Pulmonary artery endothelial cell (primary cell): ENCODE measurements around the gene OGFR. TPM values are rescaled to one million over a fixed set of nuclear protein-coding genes. Genes with fewer than 3 reads are reported as not detected.

Experiments used
- DNase-seq: peaks from one replicate; pipeline ENCODE4 v3.0.0-alpha.2; 2011; ENCODE audit warnings: low read depth, low spot score
- total RNA-seq: library from RNA; depleted of rRNA; stranded (reverse); fragments of >200 nt; gene quantifications from 2 replicates; pipeline ENCODE4 v1.2.3, GENCODE V29; 2014

Gene OGFR
- total RNA-seq, 1 donor from 2014 or later = 39.5 TPM

DNA sequence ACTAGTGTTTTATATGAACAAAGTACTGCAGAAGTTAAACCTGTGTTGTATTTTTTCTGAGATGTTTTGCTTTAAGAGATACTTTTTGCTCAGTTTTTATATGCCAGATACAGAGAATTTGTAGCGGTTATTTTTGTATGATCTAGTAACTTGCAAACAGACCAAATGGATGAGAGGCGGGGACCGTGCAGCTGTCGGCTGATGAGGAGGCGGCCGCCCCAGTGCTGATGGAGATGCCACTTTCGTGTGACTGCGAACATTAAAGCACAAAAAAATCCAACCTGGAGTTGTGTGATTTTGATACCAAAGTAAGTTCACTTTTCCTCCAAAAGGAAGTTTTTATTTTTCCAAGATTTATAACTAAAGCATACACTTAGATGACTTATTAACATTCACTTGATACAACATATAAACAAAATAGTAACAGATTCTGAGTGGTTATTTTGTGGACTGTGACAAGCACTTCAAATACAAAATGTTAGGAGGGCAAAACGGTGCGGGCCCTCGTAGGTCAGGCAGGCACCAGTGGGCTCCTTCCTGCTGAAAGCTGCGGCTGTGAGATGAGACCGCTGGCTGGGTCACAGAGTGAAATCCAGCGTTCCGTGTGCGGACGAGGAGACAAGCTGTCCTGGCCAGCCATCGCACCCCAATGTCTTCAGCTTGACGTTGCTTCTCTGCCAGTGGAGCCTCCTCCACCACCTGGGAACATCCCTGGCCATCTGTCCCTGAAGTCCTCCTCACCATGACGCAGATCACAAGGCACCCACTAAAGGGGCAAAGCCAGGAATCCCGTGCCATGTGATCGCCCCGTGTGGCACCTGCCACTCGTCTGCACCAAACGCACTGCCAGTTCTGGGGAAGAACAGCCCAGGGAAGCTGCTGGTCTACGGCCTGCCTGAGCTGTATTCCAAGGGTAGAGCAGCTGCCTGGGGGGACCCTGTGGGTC, 4.0 kb upstream of the OGFR start:
- no peak for DNase-seq

DNA sequence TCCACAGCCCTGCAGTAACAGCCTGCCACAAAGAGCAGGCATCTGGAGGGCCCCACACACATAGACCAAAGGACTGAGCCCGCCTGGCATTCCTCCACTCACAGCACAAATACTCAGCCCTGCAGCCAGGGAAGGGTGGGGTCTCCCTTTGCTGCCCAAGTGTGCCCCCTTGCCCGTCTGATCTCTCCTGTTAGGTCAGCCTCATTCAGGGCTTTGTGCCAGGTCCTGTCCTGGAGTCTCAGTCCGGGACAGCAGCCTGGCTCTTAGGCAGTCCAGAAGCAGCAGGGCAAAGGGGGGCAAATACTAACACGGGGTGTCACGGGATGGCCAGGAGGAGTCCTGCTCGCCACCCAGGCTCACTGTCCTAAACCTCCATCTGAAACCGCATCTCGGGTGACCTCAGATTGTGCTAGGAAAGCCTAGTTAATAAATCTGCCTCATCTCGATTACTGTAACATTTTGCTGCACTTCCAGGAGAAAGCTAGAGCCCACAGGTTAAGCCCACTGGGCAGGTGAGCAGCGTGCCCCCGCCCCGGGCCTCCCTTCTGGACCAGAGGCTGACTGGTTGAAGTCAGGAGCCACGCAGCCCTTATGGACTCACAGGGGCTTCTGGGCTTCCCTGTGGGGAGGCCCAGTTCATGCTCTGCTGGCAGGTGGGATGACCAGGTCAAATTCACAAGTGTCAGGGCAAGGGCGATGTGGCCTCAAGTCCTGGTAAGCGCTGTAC, 3.2 kb upstream of the OGFR start:
- no peak for DNase-seq

DNA sequence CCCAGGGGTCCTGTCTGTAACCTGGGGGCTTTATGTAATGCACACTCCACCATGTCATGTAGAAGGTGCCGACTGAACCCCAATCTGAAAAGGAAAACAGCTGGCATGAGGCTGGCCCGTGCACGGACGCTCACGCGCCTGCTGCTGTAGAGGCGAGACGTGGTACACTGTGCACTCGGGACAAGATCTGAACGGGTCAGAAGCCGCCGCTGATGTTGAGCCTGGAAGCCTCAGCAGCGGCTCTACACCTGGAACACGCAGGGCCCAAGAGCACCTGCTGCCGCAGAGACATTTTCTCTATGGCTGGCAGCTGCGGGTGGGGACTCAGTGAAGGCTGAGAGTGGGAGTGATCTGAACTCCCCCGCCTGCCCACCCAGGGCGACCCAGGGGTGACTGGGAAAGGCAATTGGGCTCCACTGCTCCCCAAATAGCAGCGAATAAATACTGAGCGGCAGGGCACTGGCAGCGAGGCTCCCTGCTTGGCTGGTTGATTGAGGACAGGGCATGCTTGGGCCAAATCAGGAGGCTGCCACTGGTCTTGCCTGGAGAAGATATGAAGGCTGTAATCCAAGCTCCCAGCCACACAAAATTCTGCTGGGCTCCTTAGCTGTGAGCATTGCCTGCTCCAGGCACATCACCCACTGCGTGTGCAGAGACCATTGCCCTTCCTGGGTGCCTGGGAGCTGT, 2.5 kb upstream of the OGFR start:
- DNase-seq = no peak

DNA sequence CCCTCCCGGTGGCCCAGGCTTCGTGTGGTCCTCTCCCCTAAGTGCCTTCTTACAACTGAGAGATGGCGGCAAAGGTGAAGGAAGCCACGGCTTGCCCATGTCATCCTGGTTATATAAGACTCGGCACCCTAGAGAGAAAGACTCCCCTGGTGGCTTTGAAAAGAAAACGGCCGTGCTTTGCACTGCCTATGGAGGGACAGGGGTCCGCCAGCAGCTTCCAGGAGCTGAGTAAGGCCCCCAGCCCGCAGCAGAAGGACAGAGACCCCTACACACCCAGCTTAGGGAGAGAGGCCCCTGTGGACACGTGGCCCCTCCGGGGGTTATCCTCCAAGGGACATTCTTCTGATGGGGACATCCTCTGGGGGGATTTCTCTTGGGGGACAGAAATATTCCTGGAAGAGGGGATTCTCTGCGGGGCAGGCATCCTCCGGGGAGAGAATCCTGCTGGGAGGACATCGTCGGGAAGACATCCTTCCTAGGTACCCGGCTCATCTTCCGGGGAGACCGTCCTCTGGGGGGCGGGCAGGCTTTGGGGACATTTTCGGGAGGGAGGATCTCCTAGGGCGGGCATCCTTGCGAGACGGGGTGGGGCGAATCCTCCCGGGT, 511 bp upstream of the OGFR start:
- no peak for DNase-seq

DNA sequence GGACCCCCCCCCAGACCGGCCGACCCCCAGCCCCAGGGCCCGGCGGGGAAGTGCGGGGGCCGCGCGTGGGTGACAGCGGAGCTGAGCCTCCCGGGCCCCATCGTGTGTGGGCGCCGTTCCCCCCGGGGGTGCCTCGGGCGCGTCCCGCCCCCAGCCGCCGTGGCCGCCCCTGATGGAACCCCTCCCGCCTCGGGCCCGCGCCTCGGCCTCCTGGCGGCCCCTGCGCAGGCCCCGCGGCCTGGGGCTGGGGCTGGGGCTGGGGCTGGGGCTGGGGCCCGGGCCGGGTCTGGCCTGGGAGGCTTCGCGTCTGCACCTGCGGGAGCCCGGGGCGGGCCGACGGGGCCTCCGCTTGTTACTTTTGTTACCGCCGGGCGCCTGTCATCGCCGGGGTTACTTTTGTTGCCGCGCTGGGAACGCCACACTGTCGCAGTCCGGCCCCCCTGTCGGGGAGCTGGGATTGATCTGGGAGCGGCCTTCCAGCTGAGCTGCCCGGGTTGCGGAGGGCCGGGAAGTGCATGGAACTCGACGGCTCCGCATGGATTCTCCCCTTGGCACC, 598 bp downstream of the OGFR start:
- no peak for DNase-seq

DNA sequence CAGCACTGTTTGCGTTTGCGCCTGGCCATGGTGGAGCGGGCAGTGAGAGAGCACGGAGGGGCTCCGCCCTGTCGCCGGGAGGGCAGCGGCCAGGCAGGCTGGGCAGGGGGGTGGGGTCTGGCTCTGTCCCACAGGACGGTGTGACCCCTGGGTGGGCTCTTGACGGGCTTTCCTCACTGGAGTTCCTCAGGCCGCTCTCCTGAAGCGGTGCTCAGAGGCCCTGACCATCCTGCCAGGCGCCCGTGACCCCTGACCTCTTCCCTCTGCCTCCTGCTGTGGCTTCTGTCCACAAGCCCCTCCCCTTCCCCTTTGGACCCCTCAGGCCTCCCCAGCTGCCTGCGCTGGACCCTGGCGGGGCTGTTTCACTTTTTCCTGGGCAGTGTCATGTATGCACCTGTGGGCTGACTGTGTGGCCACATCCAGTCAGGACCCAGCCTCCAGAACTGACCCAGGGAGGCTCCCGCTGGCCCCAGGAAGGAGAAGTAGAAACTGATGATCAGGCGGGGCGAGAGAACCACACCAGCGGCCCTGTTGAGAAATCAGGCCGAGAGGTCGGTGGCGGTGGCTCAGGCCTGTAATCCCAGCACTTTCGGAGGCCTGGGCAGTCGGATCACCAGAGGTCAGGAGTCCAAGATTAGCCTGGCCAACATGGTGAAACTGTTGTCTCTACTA, 1.2 kb downstream of the OGFR start:
- no peak for DNase-seq

DNA sequence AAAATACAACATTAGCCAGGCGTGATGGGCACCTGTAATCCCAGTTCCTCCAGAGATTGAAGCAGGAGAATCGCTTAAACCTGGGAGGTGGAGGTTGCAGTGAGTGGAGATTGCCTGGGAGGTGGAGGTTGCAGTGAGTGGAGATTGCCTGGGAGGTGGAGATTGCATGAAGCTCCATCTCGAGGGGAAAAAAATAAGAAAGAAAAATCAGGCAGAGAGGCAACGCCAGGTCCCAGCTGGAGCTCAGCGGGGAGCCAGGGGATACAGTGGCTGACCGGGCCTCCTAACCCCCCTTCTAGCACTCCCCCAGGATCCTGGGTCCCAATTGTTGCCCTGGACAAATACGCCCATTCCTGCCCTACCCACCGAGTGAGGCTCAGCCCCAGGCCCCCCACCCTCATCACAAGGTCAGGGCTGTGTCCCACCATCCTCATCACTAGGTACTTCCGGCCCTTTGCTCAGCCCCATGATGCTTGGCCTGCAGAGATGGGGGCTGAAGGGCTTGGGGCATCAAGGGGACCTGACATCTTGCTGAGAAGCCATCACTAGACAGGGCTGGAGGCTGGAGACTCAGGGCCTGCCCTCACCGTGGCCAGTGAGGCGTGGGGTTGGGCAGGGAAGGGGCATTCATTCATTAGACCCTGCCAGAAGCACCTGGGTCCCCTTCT, 1.9 kb downstream of the OGFR start:
- DNase-seq = no peak

DNA sequence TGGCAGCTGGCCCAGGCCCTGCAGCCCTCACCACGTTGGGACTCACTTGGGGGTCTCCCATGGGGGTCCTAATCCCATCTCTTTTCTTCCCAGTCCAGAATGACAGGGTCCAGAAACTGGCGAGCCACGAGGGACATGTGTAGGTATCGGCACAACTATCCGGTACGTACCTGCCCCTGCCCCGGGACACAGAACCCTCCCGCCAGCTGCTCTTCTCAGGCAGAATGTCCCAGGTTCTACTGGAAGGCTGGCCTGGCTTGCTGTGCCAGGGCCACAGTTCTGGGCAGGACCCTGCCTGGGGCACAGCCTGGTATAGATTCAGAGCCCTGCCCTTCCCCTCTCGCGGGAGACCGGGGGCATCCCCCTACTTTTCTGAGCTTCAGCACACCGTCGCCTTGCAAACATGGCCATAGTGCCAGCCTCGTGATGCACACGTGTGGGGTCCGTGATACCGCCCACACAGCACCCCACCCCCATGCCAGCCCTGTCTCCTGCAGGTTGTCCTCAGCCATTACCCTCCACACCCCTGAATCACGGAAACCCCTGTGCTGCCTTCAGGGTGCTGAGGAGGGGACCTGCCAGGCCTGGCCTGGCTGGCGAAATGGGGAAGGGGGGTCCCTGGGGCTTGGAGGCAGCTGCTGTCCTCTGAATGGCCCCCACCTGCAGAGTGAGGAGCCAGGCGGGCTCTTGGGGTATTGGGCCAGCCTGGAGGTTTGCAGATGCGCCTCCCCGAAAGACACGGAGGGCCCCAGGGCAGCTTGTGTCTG, 3.0 kb downstream of the OGFR start:
- DNase-seq = no peak

DNA sequence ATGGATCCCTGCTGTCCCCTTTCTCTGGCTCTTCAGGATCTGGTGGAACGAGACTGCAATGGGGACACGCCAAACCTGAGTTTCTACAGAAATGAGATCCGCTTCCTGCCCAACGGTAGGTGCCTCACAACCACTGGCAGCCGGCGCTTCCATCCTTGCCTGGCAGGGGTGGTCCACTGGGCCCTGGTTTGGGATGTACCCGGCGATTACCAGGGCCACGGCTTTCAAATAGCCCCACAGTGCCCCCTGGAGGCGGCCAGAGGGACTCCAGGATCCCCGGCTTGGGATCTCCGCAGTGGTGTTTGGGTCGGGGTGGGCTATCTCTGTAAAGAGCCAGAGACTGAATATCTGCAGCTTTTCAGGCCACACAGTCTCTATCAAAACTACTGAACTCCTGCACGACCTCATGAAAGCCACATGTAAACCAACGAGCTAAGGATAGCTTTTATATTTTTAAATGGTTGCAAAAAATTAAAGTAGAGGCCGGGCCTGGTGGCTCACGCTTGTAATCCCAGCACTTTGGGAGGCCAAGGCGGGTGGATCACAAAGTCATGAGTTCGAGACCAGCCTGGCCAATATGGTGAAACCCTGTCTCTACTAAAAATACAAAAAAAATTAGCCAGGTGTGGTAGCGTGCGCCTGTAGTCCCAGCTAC, 3.7 kb downstream of the OGFR start:
- DNase-seq = no peak

DNA sequence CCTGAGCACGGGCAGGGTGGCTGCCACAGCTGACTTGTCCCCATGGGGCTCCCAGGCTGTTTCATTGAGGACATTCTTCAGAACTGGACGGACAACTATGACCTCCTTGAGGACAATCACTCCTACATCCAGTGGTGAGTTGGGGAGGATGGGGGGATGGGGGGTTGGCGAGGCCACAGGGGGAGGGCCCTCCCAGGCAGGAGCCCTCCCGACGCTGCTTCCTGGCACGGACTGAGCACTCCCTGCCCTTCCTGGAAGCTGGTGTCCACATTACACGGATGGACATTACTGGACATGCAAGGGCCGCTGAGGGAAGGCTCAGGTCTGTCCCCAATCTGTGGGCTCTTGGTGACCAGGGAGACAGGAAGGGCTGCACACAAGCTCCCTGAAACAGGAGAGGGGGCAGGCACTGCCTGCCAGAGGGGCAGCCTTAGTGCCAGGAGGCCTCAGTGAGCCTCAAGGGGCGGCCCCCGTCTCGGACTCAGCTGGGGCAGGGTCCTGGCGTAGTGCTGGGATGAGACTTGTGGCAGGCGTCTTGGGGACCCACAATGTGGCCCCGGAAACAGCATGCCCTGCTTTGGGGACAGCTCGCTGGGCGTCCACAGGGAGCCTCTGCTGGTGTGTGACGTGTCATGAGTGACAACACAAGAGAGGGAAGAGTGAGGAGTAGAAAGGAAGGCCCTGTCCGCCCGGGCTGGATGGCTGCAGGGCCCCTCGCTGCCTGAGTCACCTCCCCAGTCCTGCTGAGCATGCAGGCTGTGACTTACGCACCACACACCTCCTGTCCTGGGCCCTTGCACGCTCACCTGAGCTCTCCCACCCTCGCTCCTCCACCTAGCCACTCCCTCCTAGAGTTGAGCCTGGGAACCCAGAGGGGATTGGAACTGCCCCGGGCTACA, 5.1 kb downstream of the OGFR start:
- DNase-seq = no peak

DNA sequence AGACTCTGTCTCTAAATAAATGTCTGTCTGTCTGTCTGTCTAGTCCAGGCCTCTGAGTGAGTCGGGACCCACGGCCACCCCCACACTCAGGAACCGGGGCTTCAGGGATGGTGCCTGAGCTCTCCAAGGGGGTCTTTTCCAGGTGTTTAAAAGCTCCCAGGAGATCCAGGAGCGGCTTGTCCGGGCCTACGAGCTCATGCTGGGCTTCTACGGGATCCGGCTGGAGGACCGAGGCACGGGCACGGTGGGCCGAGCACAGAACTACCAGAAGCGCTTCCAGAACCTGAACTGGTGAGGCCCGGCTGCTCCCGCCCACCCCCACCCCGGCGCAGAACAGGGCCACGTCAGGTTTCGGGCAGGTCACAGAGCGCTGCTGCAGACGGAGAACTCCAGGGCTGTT, 6.7 kb downstream of the OGFR start:
- no peak for DNase-seq

DNA sequence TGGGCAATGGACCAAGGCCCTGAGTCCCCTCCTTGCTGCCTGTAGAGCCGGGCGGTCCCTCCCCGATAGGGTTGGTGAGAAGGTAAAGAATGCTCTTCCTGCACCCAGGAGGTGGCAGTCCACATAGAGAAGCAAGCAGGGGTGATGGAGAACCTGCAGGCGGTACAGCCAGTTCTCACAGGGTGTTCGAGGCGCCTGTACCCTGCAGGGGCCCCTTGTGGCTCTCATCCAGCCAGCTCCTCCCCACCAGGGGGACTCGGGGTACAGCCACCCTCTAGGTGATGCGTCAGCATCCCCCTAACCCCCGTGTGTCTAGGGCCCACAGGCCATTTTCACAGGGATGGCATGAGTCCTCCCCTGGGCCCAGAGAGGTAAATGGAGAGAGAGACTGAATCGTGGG, 7.1 kb downstream of the OGFR start:
- DNase-seq = no peak

DNA sequence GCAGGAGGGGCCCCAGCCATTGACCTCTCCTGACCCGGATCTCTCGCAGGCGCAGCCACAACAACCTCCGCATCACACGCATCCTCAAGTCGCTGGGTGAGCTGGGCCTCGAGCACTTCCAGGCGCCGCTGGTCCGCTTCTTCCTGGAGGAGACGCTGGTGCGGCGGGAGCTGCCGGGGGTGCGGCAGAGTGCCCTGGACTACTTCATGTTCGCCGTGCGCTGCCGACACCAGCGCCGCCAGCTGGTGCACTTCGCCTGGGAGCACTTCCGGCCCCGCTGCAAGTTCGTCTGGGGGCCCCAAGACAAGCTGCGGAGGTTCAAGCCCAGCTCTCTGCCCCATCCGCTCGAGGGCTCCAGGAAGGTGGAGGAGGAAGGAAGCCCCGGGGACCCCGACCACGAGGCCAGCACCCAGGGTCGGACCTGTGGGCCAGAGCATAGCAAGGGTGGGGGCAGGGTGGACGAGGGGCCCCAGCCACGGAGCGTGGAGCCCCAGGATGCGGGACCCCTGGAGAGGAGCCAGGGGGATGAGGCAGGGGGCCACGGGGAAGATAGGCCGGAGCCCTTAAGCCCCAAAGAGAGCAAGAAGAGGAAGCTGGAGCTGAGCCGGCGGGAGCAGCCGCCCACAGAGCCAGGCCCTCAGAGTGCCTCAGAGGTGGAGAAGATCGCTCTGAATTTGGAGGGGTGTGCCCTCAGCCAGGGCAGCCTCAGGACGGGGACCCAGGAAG, 7.7 kb downstream of the OGFR start:
- no peak for DNase-seq

DNA sequence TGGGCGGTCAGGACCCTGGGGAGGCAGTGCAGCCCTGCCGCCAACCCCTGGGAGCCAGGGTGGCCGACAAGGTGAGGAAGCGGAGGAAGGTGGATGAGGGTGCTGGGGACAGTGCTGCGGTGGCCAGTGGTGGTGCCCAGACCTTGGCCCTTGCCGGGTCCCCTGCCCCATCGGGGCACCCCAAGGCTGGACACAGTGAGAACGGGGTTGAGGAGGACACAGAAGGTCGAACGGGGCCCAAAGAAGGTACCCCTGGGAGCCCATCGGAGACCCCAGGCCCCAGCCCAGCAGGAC, 8.2 kb downstream of the OGFR start:
- no peak for DNase-seq

DNA sequence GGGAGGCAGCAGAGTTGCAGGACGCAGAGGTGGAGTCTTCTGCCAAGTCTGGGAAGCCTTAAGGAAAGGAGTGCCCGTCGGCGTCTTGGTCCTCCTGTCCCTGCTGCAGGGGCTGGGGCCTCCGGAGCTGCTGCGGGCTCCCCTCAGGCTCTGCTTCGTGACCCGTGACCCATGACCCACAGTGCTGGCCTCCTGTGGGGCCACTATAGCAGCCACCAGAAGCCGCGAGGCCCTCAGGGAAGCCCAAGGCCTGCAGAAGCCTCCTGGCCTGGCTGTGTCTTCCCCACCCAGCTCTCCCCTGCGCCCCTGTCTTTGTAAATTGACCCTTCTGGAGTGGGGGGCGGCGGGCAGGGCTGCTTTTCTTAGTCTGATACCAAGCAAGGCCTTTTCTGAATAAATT, 9.0 kb downstream of the OGFR start:
- no peak for DNase-seq

DNA sequence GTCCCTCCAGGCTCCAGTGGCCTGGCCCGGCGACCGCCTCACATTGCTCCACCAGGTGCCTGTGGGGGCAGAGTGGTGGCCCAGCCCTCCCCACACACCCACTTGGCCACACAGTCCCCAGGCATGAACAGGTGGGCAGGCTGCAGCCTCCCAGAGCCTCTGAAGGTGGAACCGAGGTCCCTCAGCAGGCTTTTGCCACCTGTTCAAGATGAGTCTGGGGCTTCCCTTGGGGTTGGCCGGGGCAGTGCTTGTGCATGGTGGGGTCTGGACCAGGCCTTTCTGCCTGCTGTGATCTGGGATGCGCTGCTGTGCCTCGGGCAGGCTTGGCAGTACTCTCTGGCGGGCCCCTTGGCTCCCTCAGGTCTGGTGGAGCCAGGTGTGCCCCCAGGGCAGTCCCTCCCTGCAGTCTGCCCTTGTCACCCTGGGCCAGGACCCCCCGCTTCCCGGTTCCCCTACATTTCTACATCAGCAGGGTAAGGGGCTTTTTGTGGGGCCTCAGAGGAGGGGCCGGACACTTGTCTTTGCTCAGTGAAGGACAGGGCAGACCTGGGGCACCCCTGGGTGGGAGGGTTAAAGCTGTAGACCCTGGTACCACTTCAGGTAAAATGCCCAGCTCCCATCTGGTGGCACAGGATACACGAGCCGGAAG, 9.5 kb downstream of the OGFR start:
- DNase-seq = no peak

DNA sequence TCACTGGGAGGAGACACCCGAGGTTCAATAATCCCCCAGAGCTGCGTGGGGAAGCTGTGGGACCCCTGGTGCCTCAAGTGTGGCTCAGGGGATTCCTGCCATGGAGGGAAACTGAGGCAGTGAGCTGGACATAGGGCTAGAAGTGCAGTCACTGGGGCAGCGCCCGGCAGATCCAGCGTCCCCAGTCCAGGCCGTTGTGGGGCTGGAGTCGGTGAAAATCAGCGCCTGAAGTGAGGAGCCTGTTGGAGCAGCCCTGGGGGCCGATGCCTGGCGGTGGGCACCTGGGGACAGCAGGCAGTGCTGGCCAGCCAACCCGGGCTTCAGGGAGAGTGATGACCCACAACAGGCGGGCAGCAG, 10.1 kb downstream of the OGFR start:
- DNase-seq = no peak
